HEK293 (cell line): ENCODE measurements around the gene ARHGEF11.
"Not testable (repeated sequence)": the region's sequence is repeated elsewhere in the genome, so short reads cannot be mapped to it uniquely, and the experiment has no call there.

ENCODE experiments used
- CTCF ChIP-seq: fragments of 450-650 bp; formaldehyde crosslinking; IDR thresholded peaks from 2 replicates; pipeline ENCODE4 v1.5.1; 2016; ENCODE audit warnings: missing biosample characterization, missing genetic modification characterization
- PRDM1 ChIP-seq: fragments of 450-650 bp; formaldehyde crosslinking; IDR thresholded peaks from 2 replicates; pipeline ENCODE4; 2016; ENCODE audit warnings: missing biosample characterization, missing genetic modification characterization
- ZBTB20 ChIP-seq: fragments of 450-650 bp; formaldehyde crosslinking; IDR thresholded peaks from 2 replicates; pipeline ENCODE4 v1.5.1; 2016; ENCODE audit warnings: missing biosample characterization, missing genetic modification characterization
- ZNF184 ChIP-seq: fragments of 450-650 bp; IDR thresholded peaks from 2 replicates; pipeline ENCODE4 v1.5.1; 2018; ENCODE audit warnings: missing biosample characterization, mild to moderate bottlenecking, missing genetic modification characterization

GRCh38 chr1:157055729-157056128 is 10.2 kb upstream of the ARHGEF11 start:
- not testable (repeated sequence) for TF ChIP-seq CTCF, ZNF184, ZBTB20, PRDM1 (tag by site-specific recombination)
